IMR-90 (cell line): ENCODE results near the gene WWC1. TPM values are rescaled to one million over a fixed set of nuclear protein-coding genes. Genes with fewer than 3 reads are reported as not detected.

Source experiments
- ATAC-seq: fragments of 200-7000 bp; cut with Tn5 transposase; 2 replicates; pipeline ENCODE4 v1.9.1; 2020; ENCODE audit warnings: low read depth, mild to moderate bottlenecking, moderate library complexity
- BruUV-seq: library from RNA; stranded (reverse); fragments of 400-500 nt; replicated peaks from 2 replicates; lab custom pipeline; 2021; lab: Mats Ljungman, UMichigan
- CTCF ChIA-PET: fragments of 300-600 bp; formaldehyde crosslinking; extraction: SDS; loops from one replicate; lab custom pipeline; 2021; ENCODE audit warnings: antibody characterized with exemption; lab: Yijun Ruan, JAX
- POLR2A ChIA-PET: fragments of 300-600 bp; sonication (Branson Sonifier 250); formaldehyde crosslinking; loops from one replicate; lab custom pipeline; 2022; ENCODE audit warnings: antibody characterized with exemption; ENCODE audit not compliant: unreplicated experiment; lab: Charles Lee
- DNase-seq: peaks from one replicate; pipeline ENCODE4 v3.0.0; 2013
- H2AFZ ChIP-seq: replicated peaks from 2 replicates; pipeline ENCODE3; 2013; ENCODE audit warnings: low read length, mild to moderate bottlenecking; ENCODE audit not compliant: poor library complexity
- H2AK5ac ChIP-seq: 2 replicates; pipeline ENCODE4 v1.6.1; 2013; ENCODE audit warnings: low read depth, low read length, inconsistent platforms
- H2AK9ac ChIP-seq: replicated peaks from 2 replicates; pipeline ENCODE3; 2013; ENCODE audit warnings: mild to moderate bottlenecking, low read depth, low read length, moderate library complexity; ENCODE audit not compliant: poor library complexity
- H2BK120ac ChIP-seq: 2 replicates; pipeline ENCODE4 v1.6.1; 2013; ENCODE audit warnings: low read depth, low read length, inconsistent platforms
- H2BK15ac ChIP-seq: 3 replicates; pipeline ENCODE4 v1.6.1; 2013; ENCODE audit warnings: low read depth, low read length, inconsistent platforms
- H2BK20ac ChIP-seq: 2 replicates; pipeline ENCODE4 v1.6.1; 2013; ENCODE audit warnings: low read depth, mild to moderate bottlenecking, inconsistent platforms, low read length, moderate library complexity
- H2BK5ac ChIP-seq: 2 replicates; pipeline ENCODE4 v1.6.1; 2013; ENCODE audit warnings: mild to moderate bottlenecking, low read depth, low read length, inconsistent platforms; ENCODE audit not compliant: poor library complexity, severe bottlenecking
- H3K14ac ChIP-seq: replicated peaks from 2 replicates; pipeline ENCODE4 v1.6.1; 2013; ENCODE audit warnings: low read depth, low read length, inconsistent platforms
- H3K18ac ChIP-seq: 2 replicates; pipeline ENCODE4 v1.6.1; 2013; ENCODE audit warnings: low read depth, low read length, control low read depth
- H3K23ac ChIP-seq: 2 replicates; pipeline ENCODE4 v1.6.1; 2013; ENCODE audit warnings: low read depth, low read length, inconsistent platforms
- H3K27ac ChIP-seq: 2 replicates; pipeline ENCODE4 v1.5.1; 2013; ENCODE audit warnings: mild to moderate bottlenecking, control low read depth, low read length; ENCODE audit not compliant: insufficient read depth
- H3K27me3 ChIP-seq: 2 replicates; pipeline ENCODE4 v1.6.1; 2013; ENCODE audit warnings: low read length; ENCODE audit not compliant: control insufficient read depth, insufficient read depth
- H3K36me3 ChIP-seq: 2 replicates; pipeline ENCODE4 v1.6.1; 2013; ENCODE audit warnings: low read length, mixed read lengths; ENCODE audit not compliant: control insufficient read depth, insufficient read depth
- H3K4ac ChIP-seq: 2 replicates; pipeline ENCODE4 v1.6.1; 2013; ENCODE audit warnings: low read depth, low read length, inconsistent platforms
- H3K4me1 ChIP-seq: 2 replicates; pipeline ENCODE4 v1.6.1; 2013; ENCODE audit warnings: low read length, mixed read lengths; ENCODE audit not compliant: control insufficient read depth, insufficient read depth
- H3K4me2 ChIP-seq: 2 replicates; pipeline ENCODE4 v1.6.1; 2013; ENCODE audit warnings: low read depth, mild to moderate bottlenecking, control low read depth, low read length, moderate library complexity
- H3K4me3 ChIP-seq: 2 replicates; pipeline ENCODE4 v1.5.1; 2013; ENCODE audit warnings: low read depth, mild to moderate bottlenecking, control low read depth, low read length, moderate library complexity; ENCODE audit not compliant: insufficient read depth
- H3K56ac ChIP-seq: 2 replicates; pipeline ENCODE4 v1.6.1; 2013; ENCODE audit warnings: low read length, inconsistent platforms; ENCODE audit not compliant: insufficient read depth; ENCODE audit errors: extremely low read depth
- H3K79me1 ChIP-seq, 2 experiments: 2 replicates each; pipeline ENCODE4 v1.6.1; 2013; ENCODE audit warnings: low read length in 2 of 2, inconsistent platforms in 1 of 2, low read depth in 1 of 2
- H3K9ac ChIP-seq: 2 replicates; pipeline ENCODE4 v1.6.1; 2013; ENCODE audit warnings: low read depth, low read length, control low read depth
- H3K9me1 ChIP-seq: 2 replicates; pipeline ENCODE4 v1.6.1; 2013; ENCODE audit warnings: low read length, inconsistent platforms; ENCODE audit not compliant: insufficient read depth
- H3K9me3 ChIP-seq: 2 replicates; pipeline ENCODE4 v1.6.1; 2013; ENCODE audit warnings: low read length; ENCODE audit not compliant: control insufficient read depth, insufficient read depth
- H4K20me1 ChIP-seq: 2 replicates; pipeline ENCODE4 v1.6.1; 2013; ENCODE audit warnings: low read length, inconsistent platforms; ENCODE audit not compliant: insufficient read depth
- H4K5ac ChIP-seq: 2 replicates; pipeline ENCODE4 v1.6.1; 2013; ENCODE audit warnings: mild to moderate bottlenecking, low read depth, low read length, control low read depth
- H4K8ac ChIP-seq, 2 experiments: 2 replicates each; pipeline ENCODE4 v1.6.1; 2013; ENCODE audit warnings: low read depth in 2 of 2, low read length in 2 of 2, control low read depth in 1 of 2, inconsistent platforms in 1 of 2
- H4K91ac ChIP-seq: 2 replicates; pipeline ENCODE4 v1.6.1; 2013; ENCODE audit warnings: low read depth, low read length, inconsistent platforms; ENCODE audit not compliant: insufficient read depth
- BHLHE40 ChIP-seq: fragments of 150-350 bp; IDR thresholded peaks from 2 replicates; pipeline ENCODE4 v1.6.1; 2016; ENCODE audit warnings: mild to moderate bottlenecking, low read depth, low read length
- CEBPB ChIP-seq: IDR thresholded peaks from 2 replicates; pipeline ENCODE4 v1.6.1; 2012; ENCODE audit warnings: low read depth, low read length, improper control_type of control experiment
- CHD1 ChIP-seq: IDR thresholded peaks from 2 replicates; pipeline ENCODE4 v1.6.1; 2012; ENCODE audit warnings: low read depth, low read length, improper control_type of control experiment
- FOS ChIP-seq: fragments of 150-350 bp; IDR thresholded peaks from 2 replicates; pipeline ENCODE4 v1.6.1; 2016; ENCODE audit warnings: low read depth, low read length
- MAFK ChIP-seq: IDR thresholded peaks from 2 replicates; pipeline ENCODE4 v1.6.1; 2012; ENCODE audit warnings: low read depth, low read length, improper control_type of control experiment
- MAZ ChIP-seq: IDR thresholded peaks from 2 replicates; pipeline ENCODE4 v1.6.1; 2012; ENCODE audit warnings: low read depth, mild to moderate bottlenecking, low read length, improper control_type of control experiment, moderate library complexity, borderline replicate concordance
- MXI1 ChIP-seq: IDR thresholded peaks from 2 replicates; pipeline ENCODE4 v1.6.1; 2012; ENCODE audit warnings: low read depth, mild to moderate bottlenecking, low read length, moderate library complexity, borderline replicate concordance
- NFE2L2 ChIP-seq: fragments of 150-350 bp; IDR thresholded peaks from 2 replicates; pipeline ENCODE4 v1.6.1; 2016; ENCODE audit warnings: low read depth, mild to moderate bottlenecking, low read length
- POLR2A ChIP-seq: IDR thresholded peaks from 2 replicates; pipeline ENCODE4 v1.6.1; 2012; ENCODE audit warnings: mild to moderate bottlenecking, low read depth, low read length
- RCOR1 ChIP-seq: IDR thresholded peaks from 2 replicates; pipeline ENCODE4 v1.6.1; 2012; ENCODE audit warnings: mild to moderate bottlenecking, low read length, improper control_type of control experiment; ENCODE audit not compliant: insufficient replicate concordance
- RFX5 ChIP-seq: IDR thresholded peaks from 2 replicates; pipeline ENCODE4 v1.8.0; 2012; ENCODE audit warnings: low read depth, mild to moderate bottlenecking, low read length, moderate library complexity
- SMC3 ChIP-seq: fragments of 150-350 bp; IDR thresholded peaks from 2 replicates; pipeline ENCODE4 v1.6.1; 2016; ENCODE audit warnings: low read depth, mild to moderate bottlenecking, antibody characterized with exemption, low read length, moderate library complexity
- WGBS, 2 experiments: methylation state at CpG; one replicate each; pipeline versions ENCODE4 v1.1.5 to v1.1.7; 2013; ENCODE audit warnings: missing lambda C conversion rate in 2 of 2; ENCODE audit not compliant: insufficient read length in 1 of 2; ENCODE audit errors: extremely low coverage in 2 of 2; 5-methylcytosine and 5-hydroxymethylcytosine counted together
- dilution Hi-C: fragments of 300-500 bp; cut with HindIII; formaldehyde crosslinking; loops from one replicate; pipeline ENCODE4 v1.14.3; 2018; ENCODE audit warnings: low sequenced_read_pairs; ENCODE audit not compliant: unreplicated experiment
- in situ Hi-C: fragments of 300-500 bp; cut with MboI; formaldehyde crosslinking; loops from 3 replicates; pipeline ENCODE4 v1.14.3; 2019; ENCODE audit warnings: low sequenced_read_pairs, inconsistent platforms, mixed read lengths
- intact Hi-C: fragments of 100-400 bp; cut with micrococcal nuclease; formaldehyde crosslinking; loops from 2 replicates; pipeline ENCODE4 v1.10.0; 2022
- polyA plus RNA-seq, 3 experiments: library from polyadenylated mRNA; depleted of rRNA; stranded (reverse); fragments of >200 nt; gene quantifications; 2 replicates each; pipeline ENCODE4 v1.2.3, GENCODE V29; 2012; ENCODE audit warnings: low replicate concordance in 1 of 3
- total RNA-seq: library from RNA; depleted of rRNA; stranded (reverse); fragments of >200 nt; gene quantifications from 2 replicates; pipeline ENCODE4 v1.2.3, GENCODE V29; 2012
- TF ChIP-seq, protein P1 (sequence below): fragments of 150-350 bp; IDR thresholded peaks from 2 replicates; pipeline ENCODE4 v1.6.1; 2016; ENCODE audit warnings: low read depth, mild to moderate bottlenecking, low read length, moderate library complexity, borderline replicate concordance
- TF ChIP-seq, protein P2 (sequence below): conservative IDR thresholded peaks from 2 replicates; pipeline ENCODE4 v1.5.1; 2012; ENCODE audit warnings: mild to moderate bottlenecking, low read depth, low read length, improper control_type of control experiment

The WWC1 gene
- total and polyA plus RNA-seq, 2 of the 4 experiments (the other 2 are of a cell fraction) = 9.1 to 10.3 TPM

DNA sequence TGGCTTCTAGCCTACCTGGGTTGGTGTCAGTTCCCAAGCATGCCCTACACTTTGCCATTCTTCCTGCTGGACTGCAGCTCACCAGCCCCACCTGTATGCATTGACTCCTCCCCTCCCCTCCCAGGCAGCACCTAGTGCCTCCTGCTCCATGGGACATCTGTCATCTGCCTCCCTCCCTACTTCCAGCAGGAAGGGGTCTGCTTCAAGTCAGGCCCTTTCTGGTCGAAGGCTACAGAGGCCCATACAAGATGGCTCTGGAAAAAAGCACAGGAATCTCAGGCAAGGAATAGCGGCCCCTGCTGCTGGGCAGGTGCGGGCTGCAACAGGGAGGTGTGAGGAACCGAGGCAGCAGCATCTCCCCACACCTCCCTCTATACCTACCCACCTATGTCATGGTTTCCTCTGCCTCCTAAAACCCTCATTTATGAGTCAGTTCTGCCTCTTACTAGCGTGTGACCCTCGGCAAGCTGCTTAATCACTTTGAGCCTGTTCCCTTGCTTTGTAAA lies 19.7 kb downstream of the WWC1 start:
- no peak overlapping the region for H2BK15ac ChIP-seq
- ChIA-PET CTCF (no interaction called here), POLR2A (no interaction called here)
- H2BK5ac ChIP-seq = no peak overlapping the region
- no TSS peak for BruUV-seq
- H4K20me1 ChIP-seq = no peaks in the 10 kb centered on the region
- intact Hi-C loops (no loop called here), in situ Hi-C loops (no loop called here), dilution Hi-C loops (no loop called here)
- no peaks in the 10 kb centered on the region; the same call in 1 of the 2 replicates for H3K36me3 ChIP-seq
- peaks cover 17% of the 10 kb centered on the region for H3K4me1 ChIP-seq
- 0 out of 2 replicates have a peak overlapping the region, but pooled peaks have one; percentile 33 for H2AK5ac ChIP-seq
- ATAC-seq (no peak), DNase-seq (no peak)
- no peak overlapping the region for H3K9ac ChIP-seq
- H3K14ac ChIP-seq = no peak overlapping the region
- no peaks in the 10 kb centered on the region for H3K9me3 ChIP-seq
- TF ChIP-seq MXI1 = no peak
- TF ChIP-seq, protein P1, sequence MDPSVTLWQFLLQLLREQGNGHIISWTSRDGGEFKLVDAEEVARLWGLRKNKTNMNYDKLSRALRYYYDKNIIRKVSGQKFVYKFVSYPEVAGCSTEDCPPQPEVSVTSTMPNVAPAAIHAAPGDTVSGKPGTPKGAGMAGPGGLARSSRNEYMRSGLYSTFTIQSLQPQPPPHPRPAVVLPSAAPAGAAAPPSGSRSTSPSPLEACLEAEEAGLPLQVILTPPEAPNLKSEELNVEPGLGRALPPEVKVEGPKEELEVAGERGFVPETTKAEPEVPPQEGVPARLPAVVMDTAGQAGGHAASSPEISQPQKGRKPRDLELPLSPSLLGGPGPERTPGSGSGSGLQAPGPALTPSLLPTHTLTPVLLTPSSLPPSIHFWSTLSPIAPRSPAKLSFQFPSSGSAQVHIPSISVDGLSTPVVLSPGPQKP = no peak
- TF ChIP-seq POLR2A = no peak
- TF ChIP-seq FOS = no peak
- TF ChIP-seq, protein P2, sequence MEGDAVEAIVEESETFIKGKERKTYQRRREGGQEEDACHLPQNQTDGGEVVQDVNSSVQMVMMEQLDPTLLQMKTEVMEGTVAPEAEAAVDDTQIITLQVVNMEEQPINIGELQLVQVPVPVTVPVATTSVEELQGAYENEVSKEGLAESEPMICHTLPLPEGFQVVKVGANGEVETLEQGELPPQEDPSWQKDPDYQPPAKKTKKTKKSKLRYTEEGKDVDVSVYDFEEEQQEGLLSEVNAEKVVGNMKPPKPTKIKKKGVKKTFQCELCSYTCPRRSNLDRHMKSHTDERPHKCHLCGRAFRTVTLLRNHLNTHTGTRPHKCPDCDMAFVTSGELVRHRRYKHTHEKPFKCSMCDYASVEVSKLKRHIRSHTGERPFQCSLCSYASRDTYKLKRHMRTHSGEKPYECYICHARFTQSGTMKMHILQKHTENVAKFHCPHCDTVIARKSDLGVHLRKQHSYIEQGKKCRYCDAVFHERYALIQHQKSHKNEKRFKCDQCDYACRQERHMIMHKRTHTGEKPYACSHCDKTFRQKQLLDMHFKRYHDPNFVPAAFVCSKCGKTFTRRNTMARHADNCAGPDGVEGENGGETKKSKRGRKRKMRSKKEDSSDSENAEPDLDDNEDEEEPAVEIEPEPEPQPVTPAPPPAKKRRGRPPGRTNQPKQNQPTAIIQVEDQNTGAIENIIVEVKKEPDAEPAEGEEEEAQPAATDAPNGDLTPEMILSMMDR = no peak
- TF ChIP-seq RCOR1 = no peak
- no peak for TF ChIP-seq CEBPB
- no peak for TF ChIP-seq CHD1
- no peak for TF ChIP-seq BHLHE40
- TF ChIP-seq RFX5 = no peak
- no peak for TF ChIP-seq NFE2L2
- no peak for TF ChIP-seq MAZ
- TF ChIP-seq MAFK = no peak
- TF ChIP-seq SMC3 = no peak
- no peak overlapping the region for H3K23ac ChIP-seq
- H3K4me2 ChIP-seq = no peak overlapping the region
- H4K5ac ChIP-seq = no peak overlapping the region
- peaks cover 21% of the 10 kb centered on the region for H3K9me1 ChIP-seq
- H3K79me1 ChIP-seq = peaks cover 19 to 24% of the 10 kb centered on the region in 2 experiments
- H3K4me3 ChIP-seq = no peak overlapping the region
- no peak overlapping the region for H2BK120ac ChIP-seq
- peak overlapping the region; percentile 40 for H3K4ac ChIP-seq
- no peak overlapping the region for H3K56ac ChIP-seq
- H2AFZ ChIP-seq = peak overlapping the region; percentile 28
- H2AK9ac ChIP-seq = peak overlapping the region; percentile 23
- H3K27ac ChIP-seq = no peak overlapping the region
- H3K18ac ChIP-seq = no peak overlapping the region
- no peak overlapping the region for H4K91ac ChIP-seq
- H3K27me3 ChIP-seq = no peaks in the 10 kb centered on the region
- no CpG with 5 or more reads among the region's 6 CpGs for WGBS, 2 experiments
- H4K8ac ChIP-seq = no peak overlapping the region
- no peak overlapping the region for H2BK20ac ChIP-seq
